H1 (cell line): ENCODE results near the gene MARCHF9. TPM values are rescaled to one million over a fixed set of nuclear protein-coding genes. Genes with fewer than 3 reads are reported as not detected.

Experiments used
- BACH1 ChIP-seq: IDR thresholded peaks from 2 replicates; pipeline ENCODE4 v1.6.1; 2012; ENCODE audit warnings: low read length, improper control_type of control experiment
- EP300 ChIP-seq, 2 experiments: IDR thresholded peaks; 1 replicate in 1 of 2; 2 replicates in 1 of 2; pipeline ENCODE4 v1.6.1; 2011 to 2012; ENCODE audit warnings: low read depth in 2 of 2, low read length in 2 of 2, mild to moderate bottlenecking in 2 of 2, borderline replicate concordance in 1 of 2, inconsistent platforms in 1 of 2, moderate library complexity in 1 of 2
- HDAC2 ChIP-seq, 2 experiments: fragments of 300-600 bp in 1 of 2; sonication (generic) in 1 of 2; IDR thresholded peaks; 2 replicates each; pipeline ENCODE4 v1.6.1; 2011 to 2012; ENCODE audit warnings: low read depth in 2 of 2, low read length in 2 of 2, mild to moderate bottlenecking in 2 of 2, moderate library complexity in 2 of 2, borderline replicate concordance in 1 of 2, inconsistent platforms in 1 of 2
- MAFK ChIP-seq: IDR thresholded peaks from 2 replicates; pipeline ENCODE4 v1.6.1; 2012; ENCODE audit warnings: low read depth, mild to moderate bottlenecking, improper control_type of control experiment, low read length
- NRF1 ChIP-seq: IDR thresholded peaks from 2 replicates; pipeline ENCODE4 v1.6.1; 2011; ENCODE audit warnings: mild to moderate bottlenecking, low read depth, low read length, improper control_type of control experiment
- SAP30 ChIP-seq: fragments of 300-600 bp; sonication (generic); IDR thresholded peaks from 2 replicates; pipeline ENCODE4 v1.7.1; 2012; ENCODE audit warnings: low read length, moderate library complexity, mild to moderate bottlenecking, inconsistent platforms; ENCODE audit not compliant: insufficient read depth, insufficient replicate concordance
- SUZ12 ChIP-seq: fragments of 200-600 bp; sonication (generic); IDR thresholded peaks from 2 replicates; pipeline ENCODE4 v1.6.1; 2012; ENCODE audit warnings: mild to moderate bottlenecking, inconsistent platforms, low read length, moderate library complexity, mixed read lengths
- TAF1 ChIP-seq: IDR thresholded peaks from 2 replicates; pipeline ENCODE4 v1.6.1; 2011; ENCODE audit warnings: mild to moderate bottlenecking, low read depth, low read length
- polyA plus RNA-seq, 7 experiments: library from polyadenylated mRNA; depleted of rRNA in 3 of 7; stranded (reverse) in 5 of 7; unstranded in 2 of 7; fragments of >200 nt in 5 of 7; fragments of 200-250 nt in 2 of 7; gene quantifications; 1 replicate in 5 of 7; 2 replicates in 1 of 7; 4 replicates in 1 of 7; pipeline versions ENCODE4 v1.2.1 to v1.2.3, GENCODE V29; 2011 to 2013; ENCODE audit warnings: missing spikeins in 2 of 7, mixed read lengths in 2 of 7
- total RNA-seq: library from RNA; stranded (reverse); fragmentation: NEBNext Ultra II Directional; extraction: Animal tissue kit (Norgen Biotek cat#: 25700); gene quantifications from 2 replicates; pipeline ENCODE4 v1.2.1, GENCODE V29; 2021

The MARCHF9 gene
- total and polyA plus RNA-seq, 2 of the 8 experiments (the other 6 are each of a cell fraction or from before 2014, with no cell fraction given) = 6.4 to 7.8 TPM

GRCh38 chr12:57726884-57727757 lies 27.8 kb upstream of the MARCHF9 start (continued):
- TF ChIP-seq SAP30 = no peak
- TF ChIP-seq MAFK = no peak
- peak; percentile 52; the same call in 1 of the 2 replicates for TF ChIP-seq BACH1
- no peak for TF ChIP-seq TAF1
- no peak for TF ChIP-seq NRF1
- TF ChIP-seq SUZ12 = peak; percentile 68
- no peak for TF ChIP-seq EP300 (IDR thresholded peaks at IDR 0.05; ENCODE audit: borderline replicate concordance in 1 of 2, low read depth in 2 of 2, low read length in 2 of 2)
- TF ChIP-seq HDAC2 (IDR thresholded peaks at IDR 0.05; ENCODE audit: borderline replicate concordance in 1 of 2, low read depth in 2 of 2, low read length in 2 of 2) = 0 out of 4 replicates have a peak, but pooled peaks of 1 of the 2 experiments have one; percentile 72
- TF ChIP-seq, all 59 proteins: peak for 6
